Suprapubic skin (tissue), 4 donors: Measurements from ENCODE around the gene COL26A1.

Source experiments
- POLR2A ChIP-seq, 2 donors: fragments of 450-650 bp; IDR thresholded peaks; one replicate each; pipeline ENCODE4 v1.6.1; 2017; ENCODE audit warnings: antibody characterized with exemption in 2 of 2, mild to moderate bottlenecking in 2 of 2, moderate library complexity in 2 of 2
- POLR2AphosphoS5 ChIP-seq, 3 donors: sonication (generic); formaldehyde crosslinking; IDR thresholded peaks; one replicate each; pipeline ENCODE4 v1.6.1; 2017; ENCODE audit warnings: antibody characterized with exemption in 3 of 3
- TF ChIP-seq, protein P1 (sequence below), 2 donors: fragments of 200-600 bp in 1 of 2; fragments of 450-650 bp in 1 of 2; sonication (generic) in 1 of 2; IDR thresholded peaks; one replicate each; pipeline ENCODE4 v1.5.1; 2016 to 2019; ENCODE audit warnings: antibody characterized with exemption in 2 of 2, mild to moderate bottlenecking in 1 of 2, moderate library complexity in 1 of 2

DNA sequence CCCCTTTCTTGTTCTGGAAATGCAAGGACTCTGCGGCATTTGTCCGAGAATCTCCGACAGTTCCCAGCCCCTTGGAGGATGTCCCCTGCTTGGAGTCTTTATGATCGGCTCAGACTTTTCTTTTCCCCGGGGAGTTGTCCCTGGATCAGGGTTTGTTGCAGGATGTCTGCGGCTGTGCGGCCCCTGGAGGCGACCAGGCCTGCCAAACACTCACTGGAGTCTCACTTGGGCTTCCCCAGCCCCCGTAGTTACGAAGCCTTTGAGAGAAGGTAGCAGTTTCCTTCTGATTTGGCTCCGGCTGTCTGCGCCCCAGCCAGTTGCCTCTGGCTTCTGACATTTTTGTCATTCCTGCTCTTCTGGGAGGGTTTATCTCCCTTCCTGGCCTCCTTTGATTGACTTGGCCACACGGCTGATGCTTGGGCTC lies 16.1 kb downstream of the COL26A1 start:
- TF ChIP-seq, protein P1, sequence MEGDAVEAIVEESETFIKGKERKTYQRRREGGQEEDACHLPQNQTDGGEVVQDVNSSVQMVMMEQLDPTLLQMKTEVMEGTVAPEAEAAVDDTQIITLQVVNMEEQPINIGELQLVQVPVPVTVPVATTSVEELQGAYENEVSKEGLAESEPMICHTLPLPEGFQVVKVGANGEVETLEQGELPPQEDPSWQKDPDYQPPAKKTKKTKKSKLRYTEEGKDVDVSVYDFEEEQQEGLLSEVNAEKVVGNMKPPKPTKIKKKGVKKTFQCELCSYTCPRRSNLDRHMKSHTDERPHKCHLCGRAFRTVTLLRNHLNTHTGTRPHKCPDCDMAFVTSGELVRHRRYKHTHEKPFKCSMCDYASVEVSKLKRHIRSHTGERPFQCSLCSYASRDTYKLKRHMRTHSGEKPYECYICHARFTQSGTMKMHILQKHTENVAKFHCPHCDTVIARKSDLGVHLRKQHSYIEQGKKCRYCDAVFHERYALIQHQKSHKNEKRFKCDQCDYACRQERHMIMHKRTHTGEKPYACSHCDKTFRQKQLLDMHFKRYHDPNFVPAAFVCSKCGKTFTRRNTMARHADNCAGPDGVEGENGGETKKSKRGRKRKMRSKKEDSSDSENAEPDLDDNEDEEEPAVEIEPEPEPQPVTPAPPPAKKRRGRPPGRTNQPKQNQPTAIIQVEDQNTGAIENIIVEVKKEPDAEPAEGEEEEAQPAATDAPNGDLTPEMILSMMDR (IDR thresholded peaks at IDR 0.05), result no peak
- no peak for TF ChIP-seq POLR2AphosphoS5 (IDR thresholded peaks at IDR 0.05)
- TF ChIP-seq POLR2A (IDR thresholded peaks at IDR 0.05), result no peak
